Measurements from ENCODE around the gene ANKS1B. TPM values are rescaled to one million over a fixed set of nuclear protein-coding genes. Genes with fewer than 3 reads are reported as not detected.

Gene ANKS1B
- total RNA-seq, 1 experiment from 2014 or later = 0.54 TPM

DNA sequence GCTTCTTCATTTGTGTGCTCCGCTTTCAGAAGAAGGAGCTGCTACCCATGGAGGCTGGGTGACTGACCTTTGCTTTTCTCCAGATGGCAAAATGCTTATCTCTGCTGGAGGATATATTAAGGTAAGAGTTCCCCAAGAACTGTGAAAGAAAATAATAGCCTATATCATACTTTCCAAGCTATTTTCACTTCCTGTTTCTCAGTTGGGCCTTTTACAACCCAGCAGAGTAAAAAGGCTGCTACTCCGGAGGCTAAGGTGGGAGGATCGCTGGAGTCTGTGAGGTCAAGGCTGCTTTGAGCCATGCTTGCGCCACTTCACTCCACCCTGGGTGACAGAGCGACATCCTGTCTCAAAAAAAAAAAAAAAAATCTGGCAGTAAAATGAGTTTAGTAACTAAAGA lies 1257.5 kb downstream of the ANKS1B start:
- Histone ChIP-seq H3K4me3 (replicated peaks in 1 of 2; ENCODE audit: low read depth in 1 of 2, low read length in 2 of 2) (no peak overlapping the region), H3K27ac (ENCODE audit: low read depth, low read length) (no peak overlapping the region), H3K9me3 (ENCODE audit: control insufficient read depth in 1 of 2, insufficient read depth in 1 of 2, low read depth in 1 of 2, low read length in 2 of 2) (no peaks in the 10 kb centered on the region), H3K27me3 (ENCODE audit: insufficient read depth, low read length) (no peaks in the 10 kb centered on the region), H3K4me1 (ENCODE audit: control insufficient read depth in 1 of 2, insufficient read depth in 2 of 2, low read length in 2 of 2) (no peaks in the 10 kb centered on the region), H4K20me1 (ENCODE audit: insufficient read depth) (no peaks in the 10 kb centered on the region), H3K79me2 (ENCODE audit: insufficient read depth, low read length) (no peaks in the 10 kb centered on the region), H3K36me3 (ENCODE audit: control insufficient read depth in 1 of 2, insufficient read depth in 2 of 2, low read length in 2 of 2) (peaks cover 0 to 28% of the 10 kb centered on the region in 2 experiments; a peak in 2 of 4 replicates), H3K9ac (ENCODE audit: low read length) (no peak overlapping the region), H3K4me2 (ENCODE audit: low read length) (no peak overlapping the region), H3K9me2 (ENCODE audit: insufficient read depth) (no peaks in the 10 kb centered on the region), H2AFZ (ENCODE audit: low read depth, low read length, poor library complexity, severe bottlenecking) (no peak overlapping the region)
- TF ChIP-seq EZH2phosphoT487 (IDR thresholded peaks at IDR 0.05; ENCODE audit: borderline replicate concordance) = no peak
- no peak for TF ChIP-seq SIN3A (IDR thresholded peaks at IDR 0.05; ENCODE audit: low read depth)
- TF ChIP-seq, protein P1, sequence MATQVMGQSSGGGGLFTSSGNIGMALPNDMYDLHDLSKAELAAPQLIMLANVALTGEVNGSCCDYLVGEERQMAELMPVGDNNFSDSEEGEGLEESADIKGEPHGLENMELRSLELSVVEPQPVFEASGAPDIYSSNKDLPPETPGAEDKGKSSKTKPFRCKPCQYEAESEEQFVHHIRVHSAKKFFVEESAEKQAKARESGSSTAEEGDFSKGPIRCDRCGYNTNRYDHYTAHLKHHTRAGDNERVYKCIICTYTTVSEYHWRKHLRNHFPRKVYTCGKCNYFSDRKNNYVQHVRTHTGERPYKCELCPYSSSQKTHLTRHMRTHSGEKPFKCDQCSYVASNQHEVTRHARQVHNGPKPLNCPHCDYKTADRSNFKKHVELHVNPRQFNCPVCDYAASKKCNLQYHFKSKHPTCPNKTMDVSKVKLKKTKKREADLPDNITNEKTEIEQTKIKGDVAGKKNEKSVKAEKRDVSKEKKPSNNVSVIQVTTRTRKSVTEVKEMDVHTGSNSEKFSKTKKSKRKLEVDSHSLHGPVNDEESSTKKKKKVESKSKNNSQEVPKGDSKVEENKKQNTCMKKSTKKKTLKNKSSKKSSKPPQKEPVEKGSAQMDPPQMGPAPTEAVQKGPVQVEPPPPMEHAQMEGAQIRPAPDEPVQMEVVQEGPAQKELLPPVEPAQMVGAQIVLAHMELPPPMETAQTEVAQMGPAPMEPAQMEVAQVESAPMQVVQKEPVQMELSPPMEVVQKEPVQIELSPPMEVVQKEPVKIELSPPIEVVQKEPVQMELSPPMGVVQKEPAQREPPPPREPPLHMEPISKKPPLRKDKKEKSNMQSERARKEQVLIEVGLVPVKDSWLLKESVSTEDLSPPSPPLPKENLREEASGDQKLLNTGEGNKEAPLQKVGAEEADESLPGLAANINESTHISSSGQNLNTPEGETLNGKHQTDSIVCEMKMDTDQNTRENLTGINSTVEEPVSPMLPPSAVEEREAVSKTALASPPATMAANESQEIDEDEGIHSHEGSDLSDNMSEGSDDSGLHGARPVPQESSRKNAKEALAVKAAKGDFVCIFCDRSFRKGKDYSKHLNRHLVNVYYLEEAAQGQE (IDR thresholded peaks at IDR 0.05; ENCODE audit: low read depth) = no peak
- no peak for TF ChIP-seq POLR2AphosphoS5 (IDR thresholded peaks at IDR 0.05; ENCODE audit: low read depth, low read length)
- no peak for TF ChIP-seq CBX3 (IDR thresholded peaks at IDR 0.05; ENCODE audit: low read depth)
- no TSS peak for BruUV-seq (replicated peaks)
- no peak for DNase-seq (ENCODE audit: low read depth, low spot score)
- no peak for ATAC-seq
- RAD21 ChIA-PET (ENCODE audit: low non-redundant PET in 1 of 2, low total read pairs in 2 of 2, uncharacterized antibody in 2 of 2, unreplicated experiment in 2 of 2) = no interaction called here
- intact Hi-C loops (cut with micrococcal nuclease) = loop anchor here (2.0 kb wide), 1 partner anchor 272 kb away; no protein-coding TSS in a partner anchor
- CTCF ChIA-PET = no interaction called here
- POLR2A ChIA-PET = no interaction called here

Data from HCT116 (cell line).